Right lobe of liver (tissue), 6 donors: Measurements from ENCODE around the gene CASQ2. TPM values are rescaled to one million over a fixed set of nuclear protein-coding genes. Genes with fewer than 3 reads are reported as not detected.

Source experiments
- ATAC-seq, 4 donors: fragments of 200-7000 bp; cut with Tn5 transposase; one replicate each; pipeline ENCODE4 v1.9.1; 2020; ENCODE audit warnings: mild to moderate bottlenecking in 4 of 4, moderate library complexity in 4 of 4
- DNase-seq, 3 donors: peaks; one replicate each; pipeline ENCODE4 v3.0.0-alpha.2; 2020
- H3K27ac ChIP-seq, 3 donors: fragments of 200-600 bp; one replicate each; pipeline ENCODE4 v1.8.0; 2022
- H3K27me3 ChIP-seq, 2 donors: fragments of 200-600 bp; one replicate each; pipeline ENCODE4 v1.8.0; 2022
- H3K36me3 ChIP-seq, 4 donors: fragments of 200-600 bp; sonication (generic) in 1 of 4; one replicate each; pipeline versions ENCODE4 v1.5.1 to v1.8.0; 2017 to 2022; ENCODE audit warnings: control low read depth in 1 of 4
- H3K4me1 ChIP-seq, 4 donors: fragments of 200-600 bp; sonication (generic) in 1 of 4; one replicate each; pipeline versions ENCODE4 v1.5.1 to v1.8.0; 2017 to 2022; ENCODE audit warnings: control low read depth in 1 of 4
- H3K4me3 ChIP-seq, 3 donors: fragments of 200-600 bp; one replicate each; pipeline ENCODE4 v1.8.0; 2022
- H3K9me3 ChIP-seq, 4 donors: fragments of 200-600 bp; sonication (generic) in 1 of 4; one replicate each; pipeline versions ENCODE4 v1.5.1 to v1.8.0; 2017 to 2022; ENCODE audit warnings: control low read depth in 1 of 4
- CTCF ChIP-seq, 4 donors: fragments of 200-600 bp in 3 of 4; fragments of 450-650 bp in 1 of 4; IDR thresholded peaks; one replicate each; pipeline versions ENCODE4 v1.5.1 to v1.8.0; 2016 to 2022; ENCODE audit warnings: antibody characterized with exemption in 4 of 4, mild to moderate bottlenecking in 2 of 4
- POLR2A ChIP-seq: fragments of 450-650 bp; IDR thresholded peaks from one replicate; pipeline ENCODE4 v1.6.1; 2017; ENCODE audit warnings: antibody characterized with exemption, mild to moderate bottlenecking
- WGBS: methylation state at CpG from one replicate; pipeline ENCODE4 v1.1.6; 2018; ENCODE audit warnings: low coverage, low lambda C conversion rate; ENCODE audit not compliant: insufficient coverage; ENCODE audit errors: missing lambda C conversion rate; 5-methylcytosine and 5-hydroxymethylcytosine counted together
- intact Hi-C, 2 donors: fragments of 100-400 bp; cut with DNase I; formaldehyde crosslinking; loops; one replicate each; pipeline versions ENCODE4 v1.11.2 to v1.14.1; 2022
- total RNA-seq, 6 experiments: library from RNA; depleted of rRNA in 2 of 6; stranded (reverse); fragments of >200 nt in 2 of 6; fragmentation: NEBNext Ultra II Directional in 3 of 6; extraction: Animal tissue kit (Norgen Biotek cat#: 25700) in 3 of 6; gene quantifications; one replicate each; pipeline versions ENCODE4 v1.1.0 to v1.2.4, GENCODE V29; 2016 to 2023
- donor health status: DM: no; HTN: yes; CAD: no.
- donor health status: DM: no; HTN: no; CAD: no.
- donor health status: DM: no; HTN: no; CAD: no.
- donor health status: DM: no; HTN: yes; CAD: no.
- donor health status: DM: no; HTN: yes; CAD: no.

The CASQ2 gene
- total RNA-seq, 6 experiments from 2014 or later = 0.09 to 0.44 (median 0.21) TPM; not detected in 2

GRCh38 chr1:115654663-115655305 lies 113.7 kb downstream of the CASQ2 start:
- H3K36me3 ChIP-seq = peaks cover 0 to 1% (median 0%) of the 10 kb centered on the region in 4 donors
- H3K9me3 ChIP-seq = no peaks in the 10 kb centered on the region
- H3K4me3 ChIP-seq = no peak overlapping the region
- no peak for TF ChIP-seq CTCF (IDR thresholded peaks at IDR 0.05)
- TF ChIP-seq POLR2A = no peak
- 53% methylated on average over 10 of the region's 14 CpGs for WGBS
- peak; percentile 67 to 75 (median 72) for ATAC-seq
- DNase-seq = peak in 1 of 3 donors; percentile 44
- intact Hi-C loops = no loop called here
- H3K27me3 ChIP-seq = no peaks in the 10 kb centered on the region
- H3K4me1 ChIP-seq = peaks cover 0 to 2% (median 0%) of the 10 kb centered on the region in 4 donors
- H3K27ac ChIP-seq = no peak overlapping the region

GRCh38 chr1:115654125-115654524 lies 114.4 kb downstream of the CASQ2 start:
- DNase-seq (no peak), ATAC-seq (peak in 1 of 4 donors; percentile 12)
- intact Hi-C loops = no loop called here
- Histone ChIP-seq H3K27ac (no peak overlapping the region), H3K4me1 (peaks cover 0 to 2% (median 0%) of the 10 kb centered on the region in 4 donors), H3K4me3 (no peak overlapping the region), H3K27me3 (no peaks in the 10 kb centered on the region), H3K9me3 (no peaks in the 10 kb centered on the region), H3K36me3 (peaks cover 0 to 1% (median 0%) of the 10 kb centered on the region in 4 donors)
- TF ChIP-seq POLR2A = no peak
- no peak for TF ChIP-seq CTCF (IDR thresholded peaks at IDR 0.05)
- 90% methylated on average over 3 of the region's 3 CpGs for WGBS

- DNase-seq (no peak), ATAC-seq (peak in 2 of 4 donors; percentile 38 to 52)
- 95% methylated on average over 2 of the region's 2 CpGs for WGBS
- Histone ChIP-seq H3K4me1 (peaks cover 0 to 2% (median 0%) of the 10 kb centered on the region in 4 donors), H3K36me3 (peaks cover 0 to 1% (median 0%) of the 10 kb centered on the region in 4 donors), H3K9me3 (no peaks in the 10 kb centered on the region), H3K27ac (no peak overlapping the region), H3K27me3 (no peaks in the 10 kb centered on the region), H3K4me3 (no peak overlapping the region)
- TF ChIP-seq CTCF (IDR thresholded peaks at IDR 0.05) = no peak
- no peak for TF ChIP-seq POLR2A
- intact Hi-C loops = no loop called here
Observed at GRCh38 chr1:115652236-115652788, 116.2 kb downstream of the CASQ2 start.

- no peak for TF ChIP-seq CTCF (IDR thresholded peaks at IDR 0.05)
- no peak for TF ChIP-seq POLR2A
- no peak for DNase-seq
- H3K4me3 ChIP-seq = no peak overlapping the region
- H3K36me3 ChIP-seq = peaks cover 0 to 1% (median 0%) of the 10 kb centered on the region in 4 donors
- no peak for ATAC-seq
- intact Hi-C loops = no loop called here
- H3K27me3 ChIP-seq = no peaks in the 10 kb centered on the region
- H3K27ac ChIP-seq = no peak overlapping the region
- no peaks in the 10 kb centered on the region for H3K9me3 ChIP-seq
- 88% methylated on average over 7 of the region's 8 CpGs for WGBS
- H3K4me1 ChIP-seq = peaks cover 0 to 2% (median 0%) of the 10 kb centered on the region in 4 donors
Observed at GRCh38 chr1:115651391-115651790, 117.1 kb downstream of the CASQ2 start.
